M059J (cell line): ENCODE measurements around the gene ATP10A. TPM values are rescaled to one million over a fixed set of nuclear protein-coding genes. Genes with fewer than 3 reads are reported as not detected.

Experiments used
- DNase-seq: peaks from one replicate; pipeline ENCODE4 v3.0.0-alpha.2; 2012; ENCODE audit warnings: low read depth
- total RNA-seq: library from RNA; depleted of rRNA; stranded (reverse); fragments of >200 nt; shearing (Covaris generic); gene quantifications from 2 replicates; pipeline ENCODE4 v1.2.3, GENCODE V29; 2014

Gene ATP10A
- total RNA-seq, 1 experiment from 2014 or later: not detected

- no peak for DNase-seq
Observed at GRCh38 chr15:25812845-25813244, 50.3 kb downstream of the ATP10A start.

GRCh38 chr15:25812073-25812472, 51.1 kb downstream of the ATP10A start:
- no peak for DNase-seq

- DNase-seq: no peak
Observed at GRCh38 chr15:25811481-25811906, 51.6 kb downstream of the ATP10A start.

GRCh38 chr15:25810631-25811091, 52.5 kb downstream of the ATP10A start:
- DNase-seq: no peak

- DNase-seq: no peak
Observed at GRCh38 chr15:25810154-25810553, 53.0 kb downstream of the ATP10A start.

- DNase-seq: no peak
Observed at GRCh38 chr15:25807063-25807462, 56.1 kb downstream of the ATP10A start.

GRCh38 chr15:25805031-25805430, 58.1 kb downstream of the ATP10A start:
- no peak for DNase-seq

GRCh38 chr15:25804451-25804850, 58.7 kb downstream of the ATP10A start:
- DNase-seq: no peak

GRCh38 chr15:25803541-25803940, 59.6 kb downstream of the ATP10A start:
- DNase-seq: no peak

- no peak for DNase-seq
Observed at GRCh38 chr15:25803036-25803435, 60.1 kb downstream of the ATP10A start.

- no peak for DNase-seq
Observed at GRCh38 chr15:25802285-25802830, 60.8 kb downstream of the ATP10A start.

GRCh38 chr15:25801586-25802284, 61.4 kb downstream of the ATP10A start:
- DNase-seq: no peak

- DNase-seq: no peak
Observed at GRCh38 chr15:25800761-25801515, 62.2 kb downstream of the ATP10A start.

- DNase-seq: no peak
Observed at GRCh38 chr15:25799906-25800700, 63.0 kb downstream of the ATP10A start.

GRCh38 chr15:25797936-25798901, 64.9 kb downstream of the ATP10A start:
- DNase-seq: no peak

GRCh38 chr15:25797511-25797935, 65.6 kb downstream of the ATP10A start:
- DNase-seq: no peak

GRCh38 chr15:25797035-25797434, 66.1 kb downstream of the ATP10A start:
- no peak for DNase-seq

GRCh38 chr15:25796395-25796794, 66.7 kb downstream of the ATP10A start:
- DNase-seq: no peak

- DNase-seq: no peak
Observed at GRCh38 chr15:25795712-25796111, 67.4 kb downstream of the ATP10A start.

- DNase-seq: no peak
Observed at GRCh38 chr15:25795061-25795460, 68.1 kb downstream of the ATP10A start.
